Activated naive CD8-positive, alpha-beta T cell treated with anti-CD3 and anti-CD28 coated beads, Interleukin-2, amount 50 U/mL, for 16 hours (primary cell): Measurements from ENCODE around the gene MACROD1.

Experiments used
- DNase-seq: peaks from one replicate; pipeline ENCODE4 v3.0.0-alpha.2; 2020; ENCODE audit warnings: low read depth, low spot score

MACROD1 gene

GRCh38 chr11:63961608-63962412 is 204.1 kb downstream of the MACROD1 start:
- no peak for DNase-seq

- DNase-seq: no peak
Observed at GRCh38 chr11:63958008-63958407, 207.9 kb downstream of the MACROD1 start.

- no peak for DNase-seq
Observed at GRCh38 chr11:63952570-63952969, 213.3 kb downstream of the MACROD1 start.

GRCh38 chr11:63951779-63952536 is 214.0 kb downstream of the MACROD1 start:
- DNase-seq: no peak
